ENCODE results near the gene NBAS.

GRCh38 chr2:15145046-15145817 is 415.9 kb downstream of the NBAS start:
- TF ChIP-seq EZH2phosphoT487 (IDR thresholded peaks at IDR 0.05; ENCODE audit: insufficient read depth, low read depth) (no peak), EZH2 (IDR thresholded peaks at IDR 0.05; ENCODE audit: insufficient read depth, poor library complexity, severe bottlenecking) (no peak)

Data from GM23248 (cell line).